Measurements from ENCODE around the gene KLHL36.
"Not testable (repeated sequence)": the region's sequence is repeated elsewhere in the genome, so short reads cannot be mapped to it uniquely, and the experiment has no call there.

Gene KLHL36

GRCh38 chr16:84630446-84631152, 17.7 kb upstream of the KLHL36 start:
- no peak for TF ChIP-seq CTCF (IDR thresholded peaks at IDR 0.05; ENCODE audit: borderline replicate concordance, control extremely low read depth, extremely low read depth, insufficient read depth, missing control alignments)
- in situ Hi-C loops (cut with MboI; ENCODE audit: low sequenced_read_pairs, unreplicated experiment), result loop anchor here (25.0 kb wide), 1 partner anchor 332 kb away; no protein-coding TSS in a partner anchor
- DNase-seq (ENCODE audit: low spot score), result no peak

- no peak for TF ChIP-seq CTCF (IDR thresholded peaks at IDR 0.05; ENCODE audit: borderline replicate concordance, control extremely low read depth, extremely low read depth, insufficient read depth, missing control alignments)
- in situ Hi-C loops (cut with MboI; ENCODE audit: low sequenced_read_pairs, unreplicated experiment), result loop anchor here (25.0 kb wide), 1 partner anchor 331 kb away; no protein-coding TSS in a partner anchor
- DNase-seq (ENCODE audit: low spot score), result no peak
These were observed 17.2 kb upstream of the KLHL36 start for GRCh38 chr16:84631153-84631466.

- in situ Hi-C loops (cut with MboI; ENCODE audit: low sequenced_read_pairs, unreplicated experiment), result loop anchor here (25.0 kb wide), 1 partner anchor 330 kb away; no protein-coding TSS in a partner anchor
- no peak for DNase-seq (ENCODE audit: low spot score)
- no peak for TF ChIP-seq CTCF (IDR thresholded peaks at IDR 0.05; ENCODE audit: borderline replicate concordance, control extremely low read depth, extremely low read depth, insufficient read depth, missing control alignments)
These were observed 16.4 kb upstream of the KLHL36 start for GRCh38 chr16:84631886-84632285.

GRCh38 chr16:84632862-84633261, 15.4 kb upstream of the KLHL36 start:
- in situ Hi-C loops (cut with MboI; ENCODE audit: low sequenced_read_pairs, unreplicated experiment), result loop anchor here (25.0 kb wide), 1 partner anchor 329 kb away; no protein-coding TSS in a partner anchor
- DNase-seq (ENCODE audit: low spot score), result not testable (repeated sequence)

- DNase-seq (ENCODE audit: low spot score), result no peak
- no peak for TF ChIP-seq CTCF (IDR thresholded peaks at IDR 0.05; ENCODE audit: borderline replicate concordance, control extremely low read depth, extremely low read depth, insufficient read depth, missing control alignments)
- in situ Hi-C loops (cut with MboI; ENCODE audit: low sequenced_read_pairs, unreplicated experiment), result loop anchor here (25.0 kb wide), 1 partner anchor 329 kb away; no protein-coding TSS in a partner anchor
These were observed 14.7 kb upstream of the KLHL36 start for GRCh38 chr16:84633622-84634021.

GRCh38 chr16:84635702-84636101, 12.6 kb upstream of the KLHL36 start:
- TF ChIP-seq CTCF (IDR thresholded peaks at IDR 0.05; ENCODE audit: borderline replicate concordance, control extremely low read depth, extremely low read depth, insufficient read depth, missing control alignments), result no peak

GRCh38 chr16:84637709-84638108, 10.6 kb upstream of the KLHL36 start:
- in situ Hi-C loops (cut with MboI; ENCODE audit: low sequenced_read_pairs, unreplicated experiment), result loop anchor here (25.0 kb wide), 1 partner anchor 325 kb away; no protein-coding TSS in a partner anchor
- TF ChIP-seq CTCF (IDR thresholded peaks at IDR 0.05; ENCODE audit: borderline replicate concordance, control extremely low read depth, extremely low read depth, insufficient read depth, missing control alignments), result no peak
- no peak for DNase-seq (ENCODE audit: low spot score)

More at GRCh38 chr16:84635702-84636101, 12.6 kb upstream of the KLHL36 start:
- no peak for DNase-seq (ENCODE audit: low spot score)
- in situ Hi-C loops (cut with MboI; ENCODE audit: low sequenced_read_pairs, unreplicated experiment), result loop anchor here (25.0 kb wide), 1 partner anchor 327 kb away; no protein-coding TSS in a partner anchor
